Subcutaneous abdominal adipose tissue (tissue), 5 donors: ENCODE measurements around the gene RIOK3.

Experiments used
- H3K27ac ChIP-seq: one replicate; pipeline ENCODE4 v1.7.0; 2013; ENCODE audit warnings: low read depth, mild to moderate bottlenecking, inconsistent platforms, low read length, moderate library complexity
- H3K27me3 ChIP-seq, 5 donors: one replicate each; pipeline ENCODE4 v1.7.0; 2013; ENCODE audit warnings: low read length in 5 of 5, inconsistent platforms in 1 of 5; ENCODE audit not compliant: control insufficient read depth in 5 of 5, insufficient read depth in 4 of 5
- H3K36me3 ChIP-seq, 5 donors: one replicate each; pipeline ENCODE4 v1.7.0; 2013; ENCODE audit warnings: low read length in 5 of 5; ENCODE audit not compliant: control insufficient read depth in 5 of 5, insufficient read depth in 5 of 5
- H3K4me1 ChIP-seq, 5 donors: one replicate each; pipeline ENCODE4 v1.7.0; 2013; ENCODE audit warnings: low read length in 5 of 5, mild to moderate bottlenecking in 3 of 5, moderate library complexity in 1 of 5; ENCODE audit not compliant: control insufficient read depth in 5 of 5, insufficient read depth in 5 of 5
- H3K4me3 ChIP-seq, 5 donors: one replicate each; pipeline ENCODE4 v1.7.0; 2013; ENCODE audit warnings: low read length in 5 of 5, low read depth in 1 of 5
- H3K9ac ChIP-seq, 5 donors: one replicate each; pipeline ENCODE4 v1.7.0; 2013; ENCODE audit warnings: low read length in 5 of 5, mild to moderate bottlenecking in 4 of 5, moderate library complexity in 3 of 5
- H3K9me3 ChIP-seq, 5 donors: one replicate each; pipeline ENCODE4 v1.7.0; 2013; ENCODE audit warnings: low read length in 5 of 5; ENCODE audit not compliant: control insufficient read depth in 5 of 5
- donor health status: healthy.
- donor health status: healthy.
- donor health status: healthy.
- donor health status: healthy.
- donor health status: healthy.

RIOK3 gene

GRCh38 chr18:23450022-23450421, 3.1 kb upstream of the RIOK3 start:
- Histone ChIP-seq H3K36me3 (no peaks in the 10 kb centered on the region), H3K9me3 (no peaks in the 10 kb centered on the region), H3K9ac (no peak overlapping the region), H3K4me1 (peaks cover 5 to 25% (median 20%) of the 10 kb centered on the region in 5 donors), H3K4me3 (no peak overlapping the region), H3K27ac (no peak overlapping the region), H3K27me3 (no peaks in the 10 kb centered on the region)

DNA sequence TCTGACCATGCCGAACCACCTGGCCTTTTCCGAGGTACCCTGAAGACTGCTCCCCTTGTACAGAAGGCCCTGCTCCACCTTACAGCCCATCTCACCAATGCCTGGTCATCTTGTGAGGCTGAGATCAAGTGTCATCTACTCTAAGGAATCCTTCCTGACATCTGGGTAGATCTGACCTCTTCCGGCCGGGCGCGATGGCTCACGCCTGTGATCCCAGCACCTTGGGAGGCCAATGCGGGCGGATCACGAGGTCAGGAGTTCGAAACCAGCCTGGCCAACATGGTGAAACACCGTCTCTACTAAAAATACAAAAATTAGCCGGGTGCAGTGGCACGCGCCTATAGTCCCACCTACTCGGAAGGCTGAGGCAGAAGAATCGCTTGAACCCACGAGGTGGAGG, 2.1 kb upstream of the RIOK3 start:
- Histone ChIP-seq H3K4me1 (peaks cover 5 to 26% (median 23%) of the 10 kb centered on the region in 5 donors), H3K27me3 (no peaks in the 10 kb centered on the region), H3K9ac (no peak overlapping the region), H3K36me3 (no peaks in the 10 kb centered on the region), H3K9me3 (no peaks in the 10 kb centered on the region), H3K4me3 (no peak overlapping the region), H3K27ac (no peak overlapping the region)

DNA sequence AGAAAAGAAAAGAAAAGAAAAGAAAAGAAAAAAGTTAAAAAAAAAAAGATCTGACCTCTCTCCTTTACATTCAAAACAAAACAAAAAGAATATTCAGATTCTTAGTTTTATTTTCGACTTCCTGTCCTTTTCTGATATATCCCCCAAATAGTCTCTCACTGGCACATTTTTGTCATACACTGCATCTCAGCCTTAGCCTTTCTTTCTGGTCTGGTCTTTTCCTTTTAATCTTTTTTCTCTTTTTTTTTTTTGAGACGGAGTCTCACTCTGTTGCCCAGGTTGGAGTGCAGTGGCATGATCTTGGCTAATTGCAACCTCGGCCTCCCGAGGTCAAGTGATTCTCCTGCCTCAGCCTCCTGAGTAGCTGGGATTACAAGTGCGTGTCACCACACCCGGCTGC, 1.6 kb upstream of the RIOK3 start:
- H3K4me3 ChIP-seq, result no peak overlapping the region
- peaks cover 5 to 26% (median 23%) of the 10 kb centered on the region in 5 donors for H3K4me1 ChIP-seq
- H3K36me3 ChIP-seq, result no peaks in the 10 kb centered on the region
- no peaks in the 10 kb centered on the region for H3K9me3 ChIP-seq
- H3K27ac ChIP-seq, result no peak overlapping the region
- H3K27me3 ChIP-seq, result no peaks in the 10 kb centered on the region
- H3K9ac ChIP-seq, result no peak overlapping the region

DNA sequence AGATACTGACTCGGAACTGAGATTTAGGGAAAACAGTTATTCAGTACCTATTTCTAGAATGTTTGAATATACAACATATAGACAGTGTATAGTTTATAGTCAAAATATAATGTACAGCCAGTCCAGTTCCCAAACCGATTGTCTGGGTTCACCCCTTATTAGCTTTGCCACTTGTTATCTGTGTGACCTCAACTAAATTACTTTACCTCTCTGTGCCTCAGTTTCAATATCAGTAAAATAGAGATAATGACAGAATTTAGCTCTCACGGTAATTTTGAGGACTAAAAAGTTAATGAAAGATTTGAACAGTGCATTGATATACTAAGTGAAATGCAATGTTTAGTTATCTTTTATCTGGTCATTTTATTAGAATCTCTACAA, 750 bp upstream of the RIOK3 start:
- peak overlapping the region in 3 of 5 donors; percentile 13 to 96 (median 59) for H3K9ac ChIP-seq
- peak overlapping the region; percentile 80 to 100 (median 98) for H3K4me3 ChIP-seq

GRCh38 chr18:23453680-23454058, 582 bp downstream of the RIOK3 start:
- Histone ChIP-seq H3K9me3 (no peaks in the 10 kb centered on the region), H3K4me3 (peak overlapping the region; percentile 92 to 100 (median 98)), H3K27me3 (no peaks in the 10 kb centered on the region), H3K27ac (peak overlapping the region; percentile 97), H3K36me3 (no peaks in the 10 kb centered on the region), H3K4me1 (peaks cover 6 to 47% (median 36%) of the 10 kb centered on the region in 5 donors), H3K9ac (peak overlapping the region; percentile 91 to 98 (median 96))

More for the DNA sequence above, 750 bp upstream of the RIOK3 start:
- Histone ChIP-seq H3K9me3 (no peaks in the 10 kb centered on the region), H3K27ac (peak overlapping the region; percentile 97), H3K4me1 (peaks cover 5 to 34% (median 27%) of the 10 kb centered on the region in 5 donors), H3K36me3 (no peaks in the 10 kb centered on the region), H3K27me3 (no peaks in the 10 kb centered on the region)

GRCh38 chr18:23456835-23457234, 3.7 kb downstream of the RIOK3 start:
- no peak overlapping the region for H3K4me3 ChIP-seq
- no peaks in the 10 kb centered on the region for H3K27me3 ChIP-seq
- no peak overlapping the region for H3K9ac ChIP-seq
- no peak overlapping the region for H3K27ac ChIP-seq
- H3K4me1 ChIP-seq, result peaks cover 6 to 67% (median 58%) of the 10 kb centered on the region in 5 donors
- H3K36me3 ChIP-seq, result no peaks in the 10 kb centered on the region
- no peaks in the 10 kb centered on the region for H3K9me3 ChIP-seq

DNA sequence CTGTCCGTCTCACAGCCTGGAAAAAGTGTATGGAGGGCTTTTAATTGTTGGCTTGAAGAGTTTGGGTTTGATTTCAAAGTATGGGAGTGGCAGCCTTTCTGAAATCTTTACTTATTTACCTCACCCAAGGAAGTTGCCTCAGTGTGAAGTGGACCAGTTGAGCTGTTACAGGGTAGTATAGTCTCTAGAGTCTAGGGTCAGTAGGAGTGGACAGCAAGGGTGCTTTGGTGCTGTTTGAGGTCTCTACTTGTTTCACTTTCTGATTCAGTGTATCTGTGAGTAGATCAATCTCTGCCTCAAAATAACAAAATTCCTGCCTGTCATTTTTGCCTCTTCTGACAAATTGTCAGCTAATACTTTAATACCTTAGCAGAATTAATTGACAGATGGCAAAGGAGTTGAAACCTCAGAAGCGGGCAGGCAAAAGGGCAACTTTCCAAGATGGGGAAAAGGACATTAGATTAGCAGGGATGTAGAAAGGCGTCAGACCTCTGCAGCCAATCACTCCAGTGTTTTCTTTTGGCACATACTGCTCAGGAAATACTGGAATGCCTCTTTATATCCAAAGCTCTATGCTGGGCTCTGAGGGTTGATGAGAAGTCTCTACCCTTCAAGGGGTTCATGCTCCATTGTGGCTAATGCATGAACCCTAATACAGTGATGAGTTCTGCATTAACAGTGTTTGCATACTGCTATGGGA, 5.9 kb downstream of the RIOK3 start:
- no peaks in the 10 kb centered on the region for H3K9me3 ChIP-seq
- H3K27me3 ChIP-seq, result no peaks in the 10 kb centered on the region
- no peak overlapping the region for H3K4me3 ChIP-seq
- peak overlapping the region in 1 of 5 donors; percentile 4 for H3K9ac ChIP-seq
- peaks cover 7 to 18% (median 14%) of the 10 kb centered on the region in 5 donors for H3K36me3 ChIP-seq
- H3K4me1 ChIP-seq, result peaks cover 6 to 63% (median 46%) of the 10 kb centered on the region in 5 donors
- H3K27ac ChIP-seq, result no peak overlapping the region

DNA sequence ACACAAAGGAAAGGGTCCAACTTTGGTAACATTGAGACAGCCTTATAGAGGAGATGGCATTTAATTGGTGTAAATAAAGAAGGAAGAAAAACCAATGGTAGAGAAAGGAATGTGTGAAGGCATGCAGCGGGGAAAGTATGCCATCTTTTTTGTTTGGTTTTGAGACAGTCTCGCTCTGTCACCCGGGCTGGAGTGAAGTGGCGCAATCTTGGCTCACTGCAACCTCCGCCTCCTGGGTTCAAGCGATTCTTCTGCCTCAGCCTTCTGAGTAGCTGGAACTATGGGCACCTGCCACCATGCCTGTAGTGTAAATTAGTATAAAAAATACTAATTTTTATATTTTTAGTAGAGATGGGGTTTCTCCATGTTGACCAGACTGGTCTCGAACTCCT, 6.4 kb downstream of the RIOK3 start:
- no peak overlapping the region for H3K4me3 ChIP-seq
- no peak overlapping the region for H3K27ac ChIP-seq
- peaks cover 13 to 23% (median 20%) of the 10 kb centered on the region in 5 donors for H3K36me3 ChIP-seq
- no peaks in the 10 kb centered on the region for H3K27me3 ChIP-seq
- no peaks in the 10 kb centered on the region for H3K9me3 ChIP-seq
- peaks cover 3 to 57% (median 41%) of the 10 kb centered on the region in 5 donors for H3K4me1 ChIP-seq
- no peak overlapping the region for H3K9ac ChIP-seq

DNA sequence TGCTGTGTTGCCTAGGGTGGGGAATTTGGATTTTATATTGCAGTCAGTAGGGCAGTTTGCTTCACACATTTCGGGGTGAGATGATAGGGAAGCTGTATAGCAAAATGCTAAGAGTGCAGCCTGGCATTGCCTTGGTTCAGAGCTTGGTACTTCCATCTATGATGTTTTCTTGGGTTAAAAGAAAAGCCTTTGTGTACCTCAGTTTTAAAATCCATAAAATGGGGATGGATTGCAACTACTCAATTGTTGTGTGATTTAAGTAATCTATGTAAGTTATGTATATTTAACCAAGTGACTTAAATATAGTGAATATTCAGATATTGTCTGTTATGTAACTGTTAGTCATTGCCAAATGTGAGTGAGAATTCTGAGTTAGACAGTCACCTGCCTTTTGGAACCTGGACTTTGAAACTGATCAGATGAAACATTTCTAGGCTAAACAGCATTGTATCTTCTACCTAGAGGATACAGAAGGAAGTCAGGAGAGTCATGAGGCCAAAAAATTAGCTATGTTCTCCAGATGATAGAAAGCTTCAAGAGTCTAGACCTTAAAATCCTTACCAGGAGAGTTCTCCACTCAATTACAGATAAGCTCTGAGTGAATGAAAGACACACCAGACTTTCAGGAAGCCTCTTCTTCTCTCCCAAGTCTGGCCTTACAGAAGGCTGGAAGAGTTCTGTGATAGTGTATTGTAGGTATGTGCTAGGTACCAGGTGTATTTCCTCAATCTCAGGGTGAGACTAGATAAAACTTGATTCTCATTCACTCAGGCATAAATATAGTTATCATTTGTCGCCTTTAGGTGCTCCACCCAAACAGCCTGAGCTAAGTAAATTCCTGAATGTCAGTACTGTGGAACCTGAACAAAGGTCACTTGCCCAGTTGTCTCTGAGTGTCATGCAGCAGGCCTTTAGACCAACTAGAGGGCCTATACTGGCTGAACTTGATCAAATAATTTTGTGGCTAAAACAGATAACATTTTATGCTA, 7.5 kb downstream of the RIOK3 start:
- Histone ChIP-seq H3K9ac (peak overlapping the region in 1 of 5 donors; percentile 16), H3K27ac (peak overlapping the region; percentile 13), H3K36me3 (peaks cover 19 to 33% (median 27%) of the 10 kb centered on the region in 5 donors), H3K4me1 (peaks cover 1 to 51% (median 38%) of the 10 kb centered on the region in 5 donors), H3K27me3 (no peaks in the 10 kb centered on the region), H3K4me3 (no peak overlapping the region), H3K9me3 (no peaks in the 10 kb centered on the region)

DNA sequence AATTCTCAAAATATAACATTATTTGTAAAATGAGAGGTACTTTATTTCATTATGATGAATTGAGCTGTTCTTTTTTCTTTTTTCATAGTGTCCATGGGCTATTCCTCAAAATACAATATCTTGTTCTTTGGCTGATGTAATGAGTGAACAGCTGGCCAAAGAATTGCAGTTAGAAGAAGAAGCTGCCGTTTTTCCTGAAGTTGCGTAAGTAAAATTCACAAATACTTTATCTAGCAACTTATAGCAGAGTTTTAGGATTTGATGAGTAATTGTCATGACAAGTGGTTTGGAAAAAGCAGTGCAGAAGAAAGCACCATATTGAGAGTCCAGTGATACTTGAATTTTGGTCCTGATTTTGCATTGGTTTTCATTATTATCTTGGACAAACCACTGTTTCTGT, 9.8 kb downstream of the RIOK3 start:
- no peaks in the 10 kb centered on the region for H3K27me3 ChIP-seq
- no peak overlapping the region for H3K9ac ChIP-seq
- H3K9me3 ChIP-seq, result no peaks in the 10 kb centered on the region
- H3K4me1 ChIP-seq, result peaks cover 0 to 40% (median 27%) of the 10 kb centered on the region in 5 donors
- H3K27ac ChIP-seq, result no peak overlapping the region
- H3K36me3 ChIP-seq, result peaks cover 29 to 54% (median 44%) of the 10 kb centered on the region in 5 donors
- H3K4me3 ChIP-seq, result no peak overlapping the region
